ENCODE data around the gene RNPC3. TPM values are rescaled to one million over a fixed set of nuclear protein-coding genes. Genes with fewer than 3 reads are reported as not detected.
"Not testable (repeated sequence)": the region's sequence is repeated elsewhere in the genome, so short reads cannot be mapped to it uniquely, and the experiment has no call there.

Gene RNPC3
- total and polyA plus RNA-seq, 9 donors = 11.4 to 26.4 (median 15.4) TPM

DNA sequence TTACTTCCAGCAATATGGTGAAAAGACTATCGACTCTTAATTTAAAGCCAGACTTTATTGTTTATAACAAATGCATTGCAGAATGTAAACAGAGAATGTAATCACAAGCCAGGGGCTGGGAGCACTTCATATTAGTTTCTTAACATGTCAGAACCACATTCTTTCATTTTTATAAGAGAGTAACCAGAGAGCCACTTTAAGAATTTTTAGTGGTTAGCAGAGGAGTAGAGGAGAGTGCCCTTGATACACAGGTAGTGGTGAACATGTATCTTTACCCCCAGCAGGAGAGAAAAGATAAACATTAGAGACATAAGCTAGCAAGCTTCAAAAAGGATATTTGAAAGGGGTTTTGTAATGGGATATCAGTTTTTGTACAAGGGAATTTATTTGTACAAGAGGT, 57.0 kb downstream of the RNPC3 start:
- Histone ChIP-seq H3K36me3 (ENCODE audit: control insufficient read depth, insufficient read depth, low read length) (no peaks in the 10 kb centered on the region), H3K27ac (ENCODE audit: low read length) (no peak overlapping the region), H3K27me3 (ENCODE audit: control insufficient read depth, insufficient read depth, low read length) (no peaks in the 10 kb centered on the region), H3K4me1 (ENCODE audit: control insufficient read depth, insufficient read depth, low read length) (no peaks in the 10 kb centered on the region), H3K4me3 (ENCODE audit: low read length) (no peak overlapping the region), H3K9me3 (replicated peaks; ENCODE audit: control insufficient read depth, low read depth, low read length) (no peaks in the 10 kb centered on the region)
- no peak for DNase-seq
- WGBS (ENCODE audit: insufficient coverage) = no CpG with 5 or more reads among the region's 1 CpG

- WGBS (ENCODE audit: insufficient coverage) = no CpG with 5 or more reads among the region's 3 CpGs
- Histone ChIP-seq H3K36me3 (ENCODE audit: control insufficient read depth, insufficient read depth, low read length) (no peaks in the 10 kb centered on the region), H3K9me3 (replicated peaks; ENCODE audit: control insufficient read depth, low read depth, low read length) (peaks cover 7% of the 10 kb centered on the region), H3K4me3 (ENCODE audit: low read length) (no peak overlapping the region), H3K27me3 (ENCODE audit: control insufficient read depth, insufficient read depth, low read length) (no peaks in the 10 kb centered on the region), H3K4me1 (ENCODE audit: control insufficient read depth, insufficient read depth, low read length) (no peaks in the 10 kb centered on the region), H3K27ac (ENCODE audit: low read length) (no peak overlapping the region)
- DNase-seq = no peak
Measured at GRCh38 chr1:103583887-103584286, 58.4 kb downstream of the RNPC3 start.

DNA sequence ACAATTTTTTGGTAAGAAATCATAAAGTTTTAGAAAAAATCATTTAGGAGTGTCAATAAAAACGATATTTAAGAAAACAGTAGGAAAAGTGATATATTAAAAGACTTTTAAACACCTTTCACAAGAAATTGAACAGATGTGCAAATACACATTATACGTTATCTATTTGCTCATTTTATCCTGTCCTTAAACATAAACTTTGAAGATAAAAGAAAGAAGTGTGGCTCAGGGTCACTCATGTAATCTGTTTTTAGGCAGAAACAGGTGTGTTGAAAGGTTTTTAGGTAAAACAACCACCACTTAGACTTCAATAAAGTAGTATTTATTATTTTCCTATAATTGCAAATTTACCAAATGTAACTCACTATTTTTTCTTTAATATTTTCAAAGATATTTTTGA, 59.0 kb downstream of the RNPC3 start:
- Histone ChIP-seq H3K27ac (ENCODE audit: low read length) (no peak overlapping the region), H3K27me3 (ENCODE audit: control insufficient read depth, insufficient read depth, low read length) (no peaks in the 10 kb centered on the region), H3K4me3 (ENCODE audit: low read length) (no peak overlapping the region), H3K4me1 (ENCODE audit: control insufficient read depth, insufficient read depth, low read length) (no peaks in the 10 kb centered on the region), H3K36me3 (ENCODE audit: control insufficient read depth, insufficient read depth, low read length) (no peaks in the 10 kb centered on the region), H3K9me3 (replicated peaks; ENCODE audit: control insufficient read depth, low read depth, low read length) (peaks cover 8% of the 10 kb centered on the region)
- no CpG with 5 or more reads among the region's 2 CpGs for WGBS (ENCODE audit: insufficient coverage)
- DNase-seq = no peak

- not testable (repeated sequence) for H3K9me3 ChIP-seq (replicated peaks; ENCODE audit: control insufficient read depth, low read depth, low read length); H3K4me3 ChIP-seq (ENCODE audit: low read length); H3K27me3 ChIP-seq (ENCODE audit: control insufficient read depth, insufficient read depth, low read length); H3K4me1 ChIP-seq (ENCODE audit: control insufficient read depth, insufficient read depth, low read length); H3K36me3 ChIP-seq (ENCODE audit: control insufficient read depth, insufficient read depth, low read length); DNase-seq; H3K27ac ChIP-seq (ENCODE audit: low read length)
- no CpG with 5 or more reads among the region's 3 CpGs for WGBS (ENCODE audit: insufficient coverage)
Measured at GRCh38 chr1:103602740-103603139, 77.2 kb downstream of the RNPC3 start.

Other genes starting within 250 kb of the RNPC3 start
- 21.2 TPM for gene AMY2B, start 45.9 kb downstream of the RNPC3 start, total RNA-seq
- gene AMY2B, start 45.9 kb downstream of the RNPC3 start, polyA plus RNA-seq (ENCODE audit: insufficient read depth in 1 of 8, insufficient read length in 8 of 8, low replicate concordance in 1 of 8) = 10 to 100 TPM in 3 of 8 donors, 1 to 10 TPM in 5; 3.5 to 21.2 (median 7.3) TPM
- not detected for gene AMY2A, start 91.7 kb downstream of the RNPC3 start, total RNA-seq
- gene AMY2A, start 91.7 kb downstream of the RNPC3 start, polyA plus RNA-seq (ENCODE audit: insufficient read depth in 1 of 8, insufficient read length in 8 of 8, low replicate concordance in 1 of 8) = under 1 TPM in 1 of 8 donors, not detected in 7; 0.16 TPM
- not detected for gene AMY1A, start 130.1 kb downstream of the RNPC3 start, total RNA-seq
- under 1 TPM in 1 of 8 donors, not detected in 7; 0.31 TPM for gene AMY1A, start 130.1 kb downstream of the RNPC3 start, polyA plus RNA-seq (ENCODE audit: insufficient read depth in 1 of 8, insufficient read length in 8 of 8, low replicate concordance in 1 of 8)
- gene AMY1B, start 170.5 kb downstream of the RNPC3 start, total RNA-seq = not detected
- gene AMY1B, start 170.5 kb downstream of the RNPC3 start, polyA plus RNA-seq (ENCODE audit: insufficient read depth in 1 of 8, insufficient read length in 8 of 8, low replicate concordance in 1 of 8) = under 1 TPM in 3 of 8 donors, not detected in 5; 0.13 to 0.66 (median 0.19) TPM
- gene AMY1C, start 224.2 kb downstream of the RNPC3 start, total RNA-seq = not detected
- not detected for gene AMY1C, start 224.2 kb downstream of the RNPC3 start, polyA plus RNA-seq (ENCODE audit: insufficient read depth in 1 of 8, insufficient read length in 8 of 8, low replicate concordance in 1 of 8)

Measured in muscle of leg (tissue), 11 donors.